Upper lobe of left lung (tissue), 4 donors: ENCODE measurements around the gene VDAC2.

ENCODE experiments used
- EP300 ChIP-seq, 4 donors: sonication (generic); formaldehyde crosslinking; IDR thresholded peaks; one replicate each; pipeline ENCODE4 v1.5.1; 2017; ENCODE audit warnings: antibody characterized with exemption in 4 of 4, control low read depth in 2 of 4
- POLR2AphosphoS5 ChIP-seq, 2 donors: sonication (generic); formaldehyde crosslinking; IDR thresholded peaks; one replicate each; pipeline ENCODE4 v1.5.1; 2017; ENCODE audit warnings: antibody characterized with exemption in 2 of 2
- TF ChIP-seq, protein P1 (sequence below), 6 experiments: fragments of 450-650 bp in 4 of 6; fragments of 200-600 bp in 2 of 6; sonication (generic) in 2 of 6; IDR thresholded peaks; one replicate each; pipeline ENCODE4 v1.5.1; 2016 to 2019; ENCODE audit warnings: antibody characterized with exemption in 6 of 6

- TF ChIP-seq EP300 (IDR thresholded peaks at IDR 0.05) (no peak), POLR2AphosphoS5 (IDR thresholded peaks at IDR 0.05) (no peak)
- TF ChIP-seq, protein P1, sequence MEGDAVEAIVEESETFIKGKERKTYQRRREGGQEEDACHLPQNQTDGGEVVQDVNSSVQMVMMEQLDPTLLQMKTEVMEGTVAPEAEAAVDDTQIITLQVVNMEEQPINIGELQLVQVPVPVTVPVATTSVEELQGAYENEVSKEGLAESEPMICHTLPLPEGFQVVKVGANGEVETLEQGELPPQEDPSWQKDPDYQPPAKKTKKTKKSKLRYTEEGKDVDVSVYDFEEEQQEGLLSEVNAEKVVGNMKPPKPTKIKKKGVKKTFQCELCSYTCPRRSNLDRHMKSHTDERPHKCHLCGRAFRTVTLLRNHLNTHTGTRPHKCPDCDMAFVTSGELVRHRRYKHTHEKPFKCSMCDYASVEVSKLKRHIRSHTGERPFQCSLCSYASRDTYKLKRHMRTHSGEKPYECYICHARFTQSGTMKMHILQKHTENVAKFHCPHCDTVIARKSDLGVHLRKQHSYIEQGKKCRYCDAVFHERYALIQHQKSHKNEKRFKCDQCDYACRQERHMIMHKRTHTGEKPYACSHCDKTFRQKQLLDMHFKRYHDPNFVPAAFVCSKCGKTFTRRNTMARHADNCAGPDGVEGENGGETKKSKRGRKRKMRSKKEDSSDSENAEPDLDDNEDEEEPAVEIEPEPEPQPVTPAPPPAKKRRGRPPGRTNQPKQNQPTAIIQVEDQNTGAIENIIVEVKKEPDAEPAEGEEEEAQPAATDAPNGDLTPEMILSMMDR (IDR thresholded peaks at IDR 0.05), result no peak
Observed at GRCh38 chr10:75250934-75251333, 40.3 kb downstream of the VDAC2 start.
